GM12878 (cell line): ENCODE results near the gene SSBP3. TPM values are rescaled to one million over a fixed set of nuclear protein-coding genes. Genes with fewer than 3 reads are reported as not detected.

Experiments used
- ATAC-seq: fragments of 200-7000 bp; cut with Tn5 transposase; 3 replicates; pipeline ENCODE4 v1.9.1; 2020; ENCODE audit warnings: mild to moderate bottlenecking, moderate library complexity
- BruUV-seq: library from RNA; stranded (reverse); fragments of 400-500 nt; replicated peaks from 2 replicates; lab custom pipeline; 2021; lab: Mats Ljungman, UMichigan
- CTCF ChIA-PET: fragments of 300-600 bp; sonication (Branson Sonifier 250); formaldehyde crosslinking; extraction: SDS; loops from one replicate; lab custom pipeline; 2021; ENCODE audit warnings: inconsistent platforms; lab: Yijun Ruan, JAX
- POLR2A ChIA-PET: fragments of 350-600 bp; formaldehyde crosslinking; extraction: SDS; loops from one replicate; lab custom pipeline; 2021; ENCODE audit warnings: inconsistent platforms; lab: Charles Lee
- RAD21 ChIA-PET: fragments of 300-600 bp; sonication (Branson Sonifier 250); formaldehyde crosslinking; loops from one replicate; lab custom pipeline; 2023; ENCODE audit warnings: antibody characterized with exemption; ENCODE audit not compliant: unreplicated experiment; lab: Charles Lee
- SMC1A ChIA-PET: fragments of 300-600 bp; sonication (Branson Sonifier 250); formaldehyde crosslinking; loops from one replicate; lab custom pipeline; 2023; ENCODE audit not compliant: unreplicated experiment, uncharacterized antibody; lab: Charles Lee
- DNase-seq: peaks from one replicate; pipeline ENCODE4 v3.0.0-alpha.2; 2011; ENCODE audit warnings: low read depth, low spot score
- FAIRE-seq: peaks from 3 replicates; lab custom pipeline; 2011; peaks lifted over from hg19 to GRCh38; lab: Jason Lieb, UNC
- H2AFZ ChIP-seq: 2 replicates; pipeline ENCODE4 v1.6.0; 2011; ENCODE audit warnings: low read depth, low read length, control low read depth; ENCODE audit not compliant: control insufficient read depth
- H3K27ac ChIP-seq: 2 replicates; pipeline ENCODE4 v1.5.1; 2011; ENCODE audit warnings: control low read depth; ENCODE audit not compliant: control insufficient read depth, insufficient read depth
- H3K27me3 ChIP-seq, 2 experiments: replicated peaks in 1 of 2; 2 replicates each; pipeline versions ENCODE4 v1.6.0 to v1.6.1; 2011; ENCODE audit warnings: low read length in 1 of 2; ENCODE audit not compliant: control insufficient read depth in 2 of 2, insufficient read depth in 2 of 2
- H3K36me3 ChIP-seq, 2 experiments: 2 replicates each; pipeline ENCODE4 v1.5.1; 2011; ENCODE audit warnings: low read length in 1 of 2; ENCODE audit not compliant: control insufficient read depth in 2 of 2, insufficient read depth in 2 of 2
- H3K4me1 ChIP-seq: 2 replicates; pipeline ENCODE4 v1.6.1; 2011; ENCODE audit warnings: mild to moderate bottlenecking, low read length, moderate library complexity, mixed read lengths; ENCODE audit not compliant: control insufficient read depth, insufficient read depth
- H3K4me2 ChIP-seq: 2 replicates; pipeline ENCODE4 v1.6.0; 2011; ENCODE audit warnings: control low read depth; ENCODE audit not compliant: control insufficient read depth, insufficient read depth
- H3K4me3 ChIP-seq: fragments of 200-600 bp; sonication (generic); 2 replicates; pipeline ENCODE4 v1.5.1; 2016
- H3K79me2 ChIP-seq: 2 replicates; pipeline ENCODE4 v1.6.0; 2011; ENCODE audit warnings: low read length; ENCODE audit not compliant: control insufficient read depth, insufficient read depth
- H3K9ac ChIP-seq: 2 replicates; pipeline ENCODE4 v1.8.0; 2011; ENCODE audit warnings: low read length, control low read depth, mixed read lengths; ENCODE audit not compliant: control insufficient read depth, insufficient read depth
- H3K9me3 ChIP-seq: replicated peaks from 3 replicates; pipeline ENCODE4 v1.5.1; 2011; ENCODE audit warnings: mild to moderate bottlenecking, low read length; ENCODE audit not compliant: control insufficient read depth, insufficient read depth
- H4K20me1 ChIP-seq: 2 replicates; pipeline ENCODE4 v1.6.0; 2011; ENCODE audit not compliant: control insufficient read depth, insufficient read depth
- BCL3 ChIP-seq: IDR thresholded peaks from 2 replicates; pipeline ENCODE4 v1.6.1; 2011; ENCODE audit warnings: borderline replicate concordance, low read depth, mild to moderate bottlenecking, moderate library complexity, low read length; ENCODE audit not compliant: insufficient read depth, poor library complexity, severe bottlenecking
- MLLT1 ChIP-seq: fragments of 450-650 bp; IDR thresholded peaks from 2 replicates; pipeline ENCODE4 v1.6.1; 2016; ENCODE audit warnings: mild to moderate bottlenecking
- SUPT20H ChIP-seq: IDR thresholded peaks from 2 replicates; pipeline ENCODE4 v1.6.1; 2011; ENCODE audit warnings: low read depth, mild to moderate bottlenecking, low read length, moderate library complexity, borderline replicate concordance; ENCODE audit not compliant: control insufficient read depth
- ZBTB11 ChIP-seq: fragments of 450-650 bp; formaldehyde crosslinking; IDR thresholded peaks from 2 replicates; pipeline ENCODE4 v1.5.0; 2022; ENCODE audit warnings: mild to moderate bottlenecking, missing genetic modification characterization
- WGBS: methylation state at CpG from one replicate; pipeline ENCODE4 v1.1.6; 2016; ENCODE audit warnings: low lambda C conversion rate; ENCODE audit not compliant: insufficient replicate concordance, insufficient coverage; ENCODE audit errors: missing lambda C conversion rate; 5-methylcytosine and 5-hydroxymethylcytosine counted together
- in situ Hi-C: fragments of 300-500 bp; cut with MboI; formaldehyde crosslinking; loops from 9 replicates; pipeline ENCODE4 v1.14.3; 2018; ENCODE audit warnings: mixed read lengths
- intact Hi-C: fragments of 100-400 bp; cut with micrococcal nuclease; formaldehyde crosslinking; loops from one replicate; pipeline ENCODE4 v1.14.2; 2022; ENCODE audit not compliant: unreplicated experiment
- polyA plus RNA-seq, 11 experiments: library from polyadenylated mRNA; depleted of rRNA in 4 of 11; unstranded in 6 of 11; stranded (reverse) in 5 of 11; fragments of >200 nt; fragmentation: Nextera tagmentation in 4 of 11; fragmentation: Illumina TruSeq in 1 of 11; extraction: Ambion mirVana in 4 of 11; extraction: Trizol in 1 of 11; gene quantifications; 1 replicate in 1 of 11; 2 replicates in 10 of 11; pipeline versions ENCODE4 v1.2.1 to v1.2.3, GENCODE V29; 2011 to 2016; ENCODE audit warnings: inconsistent platforms in 2 of 11, missing spikeins in 2 of 11, low read depth in 1 of 11
- total RNA-seq, 4 experiments: library from RNA; depleted of rRNA in 3 of 4; stranded (reverse); fragments of >200 nt in 3 of 4; fragmentation: Illumina TruSeq in 1 of 4; extraction: Trizol in 1 of 4; gene quantifications; 2 replicates each; pipeline versions ENCODE4 v1.2.1 to v1.2.3, GENCODE V29; 2013 to 2021

The SSBP3 gene
- total and polyA plus RNA-seq, 10 of the 15 experiments (the other 5 are each of a cell fraction or from before 2014, with no cell fraction given), result 4.1 to 51.7 (median 17.1) TPM

- H3K4me2 ChIP-seq, result no peak overlapping the region
- no peak overlapping the region for H2AFZ ChIP-seq
- no TSS peak for BruUV-seq
- ChIA-PET CTCF (interaction anchor here (0.6 to 5.1 kb wide), 6 partner anchors 10 to 528 kb away, joined by 3 to 25 read pairs (median 3); partner anchors contain the start of gene TTC22), POLR2A (interaction anchor here (0.6 to 3.2 kb wide), 5 partner anchors 8 to 332 kb away, joined by 3 to 13 read pairs (median 9); partner anchors contain the start of gene SSBP3), RAD21 (interaction anchor here (0.7 to 3.4 kb wide), 6 partner anchors 15 to 136 kb away, joined by 3 to 13 read pairs (median 4); partner anchors contain the start of gene SSBP3), SMC1A (interaction anchor here (0.7 to 4.4 kb wide), 11 partner anchors 8 to 289 kb away, joined by 3 to 26 read pairs (median 3); no protein-coding TSS in a partner anchor)
- H3K79me2 ChIP-seq, result peaks cover 26% of the 10 kb centered on the region
- TF ChIP-seq MLLT1 (no peak), BCL3 (no peak), ZBTB11 (CRISPR knock-in tag) (no peak), SUPT20H (no peak)
- no peaks in the 10 kb centered on the region for H4K20me1 ChIP-seq
- 97% methylated on average over 14 of the region's 14 CpGs for WGBS
- H3K27me3 ChIP-seq, result no peaks in the 10 kb centered on the region
- H3K27ac ChIP-seq, result no peak overlapping the region
- FAIRE-seq (no peak), ATAC-seq (no peak), DNase-seq (no peak)
- in situ Hi-C loops, result no loop called here
- no peak overlapping the region for H3K4me3 ChIP-seq
- intact Hi-C loops, result loop anchor here (5.0 kb wide), 1 partner anchor 49 kb away; the partner anchor contains the start of gene SSBP3
- peaks cover 31% of the 10 kb centered on the region for H3K4me1 ChIP-seq
- H3K9me3 ChIP-seq, result no peaks in the 10 kb centered on the region
- no peak overlapping the region for H3K9ac ChIP-seq
- H3K36me3 ChIP-seq, result peaks cover 0 to 6% of the 10 kb centered on the region in 2 experiments; a peak in 2 of 4 replicates
Measured at GRCh38 chr1:54358503-54359168, 47.6 kb downstream of the SSBP3 start.
